Pancreas (tissue), 10 donors: Measurements from ENCODE around the gene MYO5C. TPM values are rescaled to one million over a fixed set of nuclear protein-coding genes. Genes with fewer than 3 reads are reported as not detected.

Source experiments
- ATAC-seq, 4 donors: fragments of 200-7000 bp; cut with Tn5 transposase; one replicate each; pipeline versions ENCODE4 v1.8.0 to v1.9.1; 2020; ENCODE audit warnings: mild to moderate bottlenecking in 4 of 4, moderate library complexity in 4 of 4
- DNase-seq, 6 donors: peaks; one replicate each; pipeline ENCODE4 v3.0.0-alpha.2; 2020
- FAIRE-seq: peaks from 2 replicates; lab custom pipeline; 2012; peaks lifted over from hg19 to GRCh38; lab: Jason Lieb, UNC
- H3K27ac ChIP-seq, 4 donors: fragments of 200-600 bp; sonication (generic); 1 replicate in 3 of 4; 2 replicates in 1 of 4; pipeline versions ENCODE4 v1.5.0 to v1.8.0; 2020
- H3K27me3 ChIP-seq, 4 donors: fragments of 200-600 bp; one replicate each; pipeline ENCODE4 v1.8.0; 2021
- H3K36me3 ChIP-seq, 3 donors: fragments of 200-600 bp; sonication (generic) in 1 of 3; one replicate each; pipeline versions ENCODE4 v1.5.0 to v1.8.0; 2020 to 2021
- H3K4me1 ChIP-seq, 3 donors: fragments of 200-600 bp; one replicate each; pipeline ENCODE4 v1.8.0; 2021
- H3K4me3 ChIP-seq, 4 donors: fragments of 200-600 bp; sonication (generic) in 2 of 4; one replicate each; pipeline versions ENCODE4 v1.5.0 to v1.8.0; 2020 to 2021
- H3K9me3 ChIP-seq, 4 donors: fragments of 200-600 bp; one replicate each; pipeline ENCODE4 v1.8.0; 2021
- WGBS, 2 donors: extraction: QIAGEN DNeasy Blood & Tissue Kit; methylation state at CpG; one replicate each; pipeline ENCODE4 v1.1.7; 2013; 5-methylcytosine and 5-hydroxymethylcytosine counted together
- intact Hi-C, 3 donors: fragments of 100-400 bp; cut with DNase I; formaldehyde crosslinking; loops; one replicate each; pipeline versions ENCODE4 v1.11.1 to v1.14.2; 2022
- polyA plus RNA-seq, 2 donors: library from polyadenylated mRNA; stranded (reverse); fragments of 200-250 nt; gene quantifications; one replicate each; pipeline ENCODE4 v1.2.3, GENCODE V29; 2013
- total RNA-seq, 6 donors: library from RNA; stranded (reverse); fragmentation: NEBNext Ultra II Directional in 4 of 6; extraction: Animal tissue kit (Norgen Biotek cat#: 25700) in 4 of 6; gene quantifications; one replicate each; pipeline versions ENCODE4 v1.2.1 to v1.2.4, GENCODE V29; 2021 to 2023
- TF ChIP-seq, protein P1 (sequence below), 4 donors: fragments of 200-600 bp; sonication (generic) in 3 of 4; IDR thresholded peaks; one replicate each; pipeline versions ENCODE4 v1.5.0 to v1.8.0; 2021; ENCODE audit warnings: antibody characterized with exemption in 4 of 4
- donor health status: healthy with polysubstance abuse.
- donor health status: DM: no; HTN: no; CAD: no; lungs with moderate emphysema.
- donor health status: DM: no; HTN: no; CAD: no.
- donor health status: control.
- donor health status: control.
- donor health status: Bipolar disorder and iron deficiency.
- donor health status: DM: yes; HTN: yes; CAD: no.
- donor health status: DM: no; HTN: no; CAD: no.
- donor health status: DM: no; HTN: no; CAD: no.
- donor health status: DM: yes; HTN: yes; CAD: no.

MYO5C gene
- total and polyA plus RNA-seq, 8 donors: 12.7 to 52.7 (median 39.2) TPM

- Histone ChIP-seq H3K36me3 (peaks cover 0 to 20% (median 19%) of the 10 kb centered on the region in 3 donors), H3K4me1 (peaks cover 36 to 52% (median 39%) of the 10 kb centered on the region in 3 donors), H3K27ac (peak overlapping the region in 3 of 4 donors; percentile 8 to 61 (median 53)), H3K9me3 (no peaks in the 10 kb centered on the region), H3K4me3 (no peak overlapping the region), H3K27me3 (no peaks in the 10 kb centered on the region)
- WGBS, 2 donors: 66 to 71% methylated on average over 14 of the region's 14 CpGs
- FAIRE-seq (no peak), ATAC-seq (no peak), DNase-seq (no peak)
- intact Hi-C loops: no loop called here
- TF ChIP-seq, protein P1, sequence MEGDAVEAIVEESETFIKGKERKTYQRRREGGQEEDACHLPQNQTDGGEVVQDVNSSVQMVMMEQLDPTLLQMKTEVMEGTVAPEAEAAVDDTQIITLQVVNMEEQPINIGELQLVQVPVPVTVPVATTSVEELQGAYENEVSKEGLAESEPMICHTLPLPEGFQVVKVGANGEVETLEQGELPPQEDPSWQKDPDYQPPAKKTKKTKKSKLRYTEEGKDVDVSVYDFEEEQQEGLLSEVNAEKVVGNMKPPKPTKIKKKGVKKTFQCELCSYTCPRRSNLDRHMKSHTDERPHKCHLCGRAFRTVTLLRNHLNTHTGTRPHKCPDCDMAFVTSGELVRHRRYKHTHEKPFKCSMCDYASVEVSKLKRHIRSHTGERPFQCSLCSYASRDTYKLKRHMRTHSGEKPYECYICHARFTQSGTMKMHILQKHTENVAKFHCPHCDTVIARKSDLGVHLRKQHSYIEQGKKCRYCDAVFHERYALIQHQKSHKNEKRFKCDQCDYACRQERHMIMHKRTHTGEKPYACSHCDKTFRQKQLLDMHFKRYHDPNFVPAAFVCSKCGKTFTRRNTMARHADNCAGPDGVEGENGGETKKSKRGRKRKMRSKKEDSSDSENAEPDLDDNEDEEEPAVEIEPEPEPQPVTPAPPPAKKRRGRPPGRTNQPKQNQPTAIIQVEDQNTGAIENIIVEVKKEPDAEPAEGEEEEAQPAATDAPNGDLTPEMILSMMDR (IDR thresholded peaks at IDR 0.05): no peak
Measured at GRCh38 chr15:52282418-52282817, 13.2 kb downstream of the MYO5C start.

DNA sequence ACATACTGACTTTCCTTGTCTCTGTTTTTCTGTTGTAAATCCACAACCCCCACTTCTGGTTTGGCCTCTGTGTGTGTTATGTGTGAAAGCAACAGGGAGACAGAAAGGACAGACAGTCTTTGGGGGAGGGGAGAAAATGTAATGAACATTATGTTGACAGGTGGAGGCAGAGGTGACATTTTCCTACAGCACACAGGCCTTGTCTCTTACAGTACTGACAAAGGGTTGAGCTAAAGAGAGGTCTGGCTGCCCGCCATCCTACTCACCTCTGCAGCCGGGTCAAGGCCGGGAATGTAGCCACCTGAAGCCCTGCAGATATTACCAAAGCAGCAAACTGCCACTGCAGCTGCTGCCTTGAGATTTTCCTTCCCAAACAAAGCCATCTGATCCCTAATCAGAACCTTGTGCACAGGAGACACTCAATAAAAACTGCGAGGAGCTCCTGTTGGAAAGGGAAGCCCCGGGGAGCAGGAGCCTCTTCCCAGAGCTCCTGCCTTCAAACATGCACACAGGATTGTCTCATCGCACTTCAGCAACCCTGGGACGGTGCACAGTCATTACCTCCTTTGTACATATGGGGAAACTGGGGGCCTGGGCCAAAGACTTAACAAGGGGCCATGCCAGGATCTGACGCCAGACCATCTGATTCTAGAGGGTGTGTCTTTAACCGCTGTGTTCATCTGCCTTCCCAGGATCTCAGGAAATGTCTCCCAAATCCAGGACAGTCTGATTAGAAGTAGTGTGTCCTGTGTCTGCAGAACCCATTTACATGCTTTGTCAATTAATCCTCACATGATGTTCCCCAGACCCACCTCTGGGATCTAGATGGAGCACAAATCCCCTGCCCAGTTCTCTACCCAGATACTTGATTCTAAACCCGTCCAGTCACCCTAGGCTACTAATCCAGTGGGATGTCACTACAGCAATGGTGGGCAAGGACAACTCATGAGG is 14.2 kb downstream of the MYO5C start:
- peak; percentile 58 to 78 (median 70) for ATAC-seq
- Histone ChIP-seq H3K27ac (peak overlapping the region; percentile 13 to 61 (median 46)), H3K27me3 (no peaks in the 10 kb centered on the region), H3K4me1 (peaks cover 31 to 46% (median 32%) of the 10 kb centered on the region in 3 donors), H3K9me3 (no peaks in the 10 kb centered on the region), H3K4me3 (no peak overlapping the region), H3K36me3 (peaks cover 0 to 31% (median 26%) of the 10 kb centered on the region in 3 donors)
- intact Hi-C loops: no loop called here
- WGBS, 2 donors: 25 to 33% methylated on average over 10 of the region's 10 CpGs
- TF ChIP-seq, protein P1 (IDR thresholded peaks at IDR 0.05): no peak
- no peak for FAIRE-seq
- DNase-seq: peak in 4 of 6 donors; percentile 62 to 83 (median 72)

DNA sequence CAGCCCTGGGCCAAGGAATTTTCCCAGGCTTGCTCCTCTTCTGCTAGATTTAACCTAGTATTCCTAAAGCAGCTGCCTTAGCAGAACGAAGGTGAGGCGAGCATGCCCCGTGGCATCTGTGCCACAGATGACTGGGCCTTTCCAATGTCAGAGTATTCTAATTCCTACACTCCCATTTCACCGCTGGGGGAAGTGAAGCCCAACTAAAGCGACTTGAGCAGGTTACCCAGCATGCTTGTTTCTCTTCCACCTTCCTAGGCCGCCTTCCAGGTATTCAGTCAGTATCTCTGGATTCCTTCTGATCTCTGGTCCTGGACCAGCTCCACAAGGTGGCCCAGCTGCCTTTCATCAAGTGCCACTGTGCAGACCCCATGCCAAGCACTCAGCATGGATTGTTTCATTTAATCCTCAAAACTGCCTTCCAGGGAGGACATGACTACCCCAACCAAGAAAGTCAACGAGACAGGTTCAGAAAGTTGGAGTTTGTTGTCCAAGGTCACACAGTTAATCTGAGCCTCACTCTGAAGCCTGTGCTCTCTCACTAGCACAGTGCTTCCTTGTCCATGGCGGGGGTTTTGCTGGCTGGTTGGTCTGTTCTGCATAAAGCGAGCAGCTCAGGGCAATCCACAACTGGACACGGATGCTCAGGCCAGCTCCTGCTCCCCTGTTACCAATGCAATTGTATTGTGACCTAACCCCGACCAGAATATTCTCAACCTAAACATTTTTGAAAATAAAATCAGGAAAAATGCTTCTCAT is 15.1 kb downstream of the MYO5C start:
- WGBS, 2 donors: 36 to 48% methylated on average over 11 of the region's 11 CpGs
- H3K36me3 ChIP-seq: peaks cover 0 to 39% (median 26%) of the 10 kb centered on the region in 3 donors
- peak overlapping the region in 3 of 4 donors; percentile 38 to 61 (median 53) for H3K27ac ChIP-seq

DNA sequence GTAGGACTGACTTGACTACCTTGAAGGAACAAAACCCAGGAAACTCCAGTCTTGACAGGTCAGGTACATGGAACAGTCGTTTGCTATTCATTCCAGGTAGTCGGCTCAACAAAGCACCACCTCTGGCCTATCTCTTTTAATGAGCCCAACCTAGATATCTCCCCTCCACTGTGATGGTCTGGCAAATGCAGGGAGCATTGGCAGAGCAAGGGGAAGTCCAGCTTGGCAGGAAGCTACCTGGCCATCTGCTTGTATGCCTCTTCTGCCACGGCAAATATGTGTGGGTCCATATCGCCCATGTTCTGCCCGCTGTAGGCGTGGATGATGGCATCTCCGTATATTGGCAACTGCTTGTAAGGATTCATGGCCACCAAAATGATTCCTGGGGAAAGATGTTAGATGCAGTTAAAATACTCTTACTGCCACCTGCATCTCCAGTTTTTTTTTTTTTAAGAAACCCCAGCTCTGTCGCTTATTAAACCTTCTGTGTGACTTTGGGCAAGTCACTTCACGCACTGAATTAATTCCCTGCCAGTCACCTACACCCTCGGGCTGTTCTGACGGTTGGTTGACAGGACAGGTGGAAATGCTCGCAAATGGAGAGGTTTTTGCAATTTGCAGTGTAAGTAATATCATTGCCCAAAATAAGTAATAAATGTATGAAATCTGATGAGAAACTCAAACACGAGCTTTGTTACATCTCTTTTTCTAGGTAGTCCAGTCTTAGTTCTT is 16.8 kb downstream of the MYO5C start:
- WGBS, 2 donors: 77 to 82% methylated on average over 13 of the region's 13 CpGs
- H3K4me3 ChIP-seq: no peak overlapping the region
- no peak overlapping the region for H3K27ac ChIP-seq
- H3K9me3 ChIP-seq: no peaks in the 10 kb centered on the region
- ATAC-seq (no peak), DNase-seq (no peak), FAIRE-seq (no peak)
- H3K4me1 ChIP-seq: peaks cover 31 to 40% (median 32%) of the 10 kb centered on the region in 3 donors
- TF ChIP-seq, protein P1 (IDR thresholded peaks at IDR 0.05): no peak
- intact Hi-C loops: no loop called here
- H3K27me3 ChIP-seq: no peaks in the 10 kb centered on the region
- peaks cover 0 to 57% (median 32%) of the 10 kb centered on the region in 3 donors for H3K36me3 ChIP-seq

More for the DNA sequence above, 15.1 kb downstream of the MYO5C start:
- FAIRE-seq (no peak), ATAC-seq (peak; percentile 66 to 77 (median 75)), DNase-seq (peak in 3 of 6 donors; percentile 51 to 66 (median 64))
- Histone ChIP-seq H3K9me3 (no peaks in the 10 kb centered on the region), H3K27me3 (no peaks in the 10 kb centered on the region), H3K4me3 (no peak overlapping the region), H3K4me1 (peaks cover 31 to 46% (median 32%) of the 10 kb centered on the region in 3 donors)
- intact Hi-C loops: no loop called here
- TF ChIP-seq, protein P1 (IDR thresholded peaks at IDR 0.05): peak in 1 of 4 donors; percentile 11
